H1 (cell line): Measurements from ENCODE around the gene COLQ. TPM values are rescaled to one million over a fixed set of nuclear protein-coding genes. Genes with fewer than 3 reads are reported as not detected.

Source experiments
- CTCF ChIA-PET: fragments of 300-600 bp; sonication (Branson Sonifier 250); formaldehyde crosslinking; loops from one replicate; lab custom pipeline; 2021; ENCODE audit not compliant: partially characterized antibody; lab: Charles Lee
- POLR2A ChIA-PET: fragments of 300-600 bp; sonication (Branson Sonifier 250); formaldehyde crosslinking; loops from one replicate; lab custom pipeline; 2021; ENCODE audit warnings: inconsistent platforms; ENCODE audit not compliant: partially characterized antibody; lab: Charles Lee
- DNase-seq, 2 experiments: peaks; one replicate each; pipeline versions ENCODE4 v3.0.0 to v3.0.0-alpha.2; 2010 to 2022; ENCODE audit warnings: low spot score in 2 of 2, low read depth in 1 of 2, mixed read lengths in 1 of 2
- FAIRE-seq: peaks from 2 replicates; lab custom pipeline; 2011; peaks lifted over from hg19 to GRCh38; lab: Jason Lieb, UNC
- H2AFZ ChIP-seq: 2 replicates; pipeline ENCODE4 v1.8.1; 2012; ENCODE audit warnings: low read length, inconsistent platforms
- H2AK5ac ChIP-seq: 2 replicates; pipeline ENCODE4 v1.6.1; 2013; ENCODE audit warnings: low read depth, low read length
- H2BK120ac ChIP-seq: replicated peaks from 2 replicates; pipeline ENCODE3; 2013; ENCODE audit warnings: low read depth, low read length, inconsistent platforms
- H2BK12ac ChIP-seq: 2 replicates; pipeline ENCODE4 v1.6.1; 2013; ENCODE audit warnings: low read depth, low read length
- H2BK15ac ChIP-seq: 2 replicates; pipeline ENCODE4 v1.6.1; 2013; ENCODE audit warnings: low read length
- H2BK20ac ChIP-seq: 2 replicates; pipeline ENCODE4 v1.6.1; 2013; ENCODE audit warnings: low read length
- H2BK5ac ChIP-seq: 2 replicates; pipeline ENCODE4 v1.6.1; 2013; ENCODE audit warnings: low read depth, low read length
- H3K14ac ChIP-seq: 2 replicates; pipeline ENCODE4 v1.6.1; 2013; ENCODE audit warnings: inconsistent platforms; ENCODE audit not compliant: insufficient read length
- H3K18ac ChIP-seq: 2 replicates; pipeline ENCODE4 v1.6.1; 2013; ENCODE audit warnings: low read length; ENCODE audit errors: extremely low read depth
- H3K23ac ChIP-seq: 2 replicates; pipeline ENCODE4 v1.6.1; 2013; ENCODE audit warnings: inconsistent platforms; ENCODE audit not compliant: insufficient read length
- H3K23me2 ChIP-seq: 2 replicates; pipeline ENCODE4 v1.6.1; 2013; ENCODE audit warnings: low read depth, low read length
- H3K27ac ChIP-seq: 2 replicates; pipeline ENCODE4 v1.6.1; 2011; ENCODE audit warnings: low read depth, low read length, inconsistent platforms
- H3K27me3 ChIP-seq, 4 experiments: replicated peaks in 1 of 4; 1 replicate in 1 of 4; 2 replicates in 3 of 4; pipeline versions ENCODE4 v1.6.1 to v1.8.1; 2011 to 2013; ENCODE audit warnings: low read length in 3 of 4, mild to moderate bottlenecking in 3 of 4, inconsistent platforms in 2 of 4, mixed read lengths in 2 of 4, moderate library complexity in 1 of 4; ENCODE audit not compliant: control insufficient read depth in 3 of 4, insufficient read depth in 3 of 4; ENCODE audit errors: extremely low read depth in 1 of 4
- H3K36me3 ChIP-seq, 4 experiments: 2 replicates each; pipeline versions ENCODE4 v1.6.1 to v1.8.1; 2011 to 2013; ENCODE audit warnings: mild to moderate bottlenecking in 4 of 4, low read length in 3 of 4, moderate library complexity in 2 of 4, control low read depth in 1 of 4, inconsistent platforms in 1 of 4; ENCODE audit not compliant: insufficient read depth in 4 of 4, control insufficient read depth in 2 of 4
- H3K4ac ChIP-seq: replicated peaks from 2 replicates; pipeline ENCODE3; 2013; ENCODE audit warnings: low read length, low read depth, mixed read lengths, inconsistent platforms; ENCODE audit not compliant: insufficient read length
- H3K4me1 ChIP-seq, 4 experiments: replicated peaks in 1 of 4; 1 replicate in 1 of 4; 2 replicates in 3 of 4; pipeline versions ENCODE4 v1.6.1 to v1.8.1; 2011 to 2013; ENCODE audit warnings: low read length in 3 of 4, inconsistent platforms in 2 of 4, mixed read lengths in 1 of 4; ENCODE audit not compliant: insufficient read depth in 4 of 4, control insufficient read depth in 3 of 4
- H3K4me2 ChIP-seq, 2 experiments: 2 replicates each; pipeline versions ENCODE4 v1.6.1 to v1.8.1; 2011 to 2013; ENCODE audit warnings: low read depth in 2 of 2, low read length in 2 of 2, control low read depth in 1 of 2, inconsistent platforms in 1 of 2, mild to moderate bottlenecking in 1 of 2; ENCODE audit not compliant: insufficient read depth in 1 of 2
- H3K4me3 ChIP-seq, 4 experiments: fragments of 200-600, 300-600 bp in 1 of 4; sonication (generic), shearing (Covaris generic), sonication (Bioruptor Twin) in 1 of 4; 2 replicates each; pipeline versions ENCODE4 v1.5.1 to v1.8.1; 2011 to 2016; ENCODE audit warnings: low read length in 4 of 4, low read depth in 3 of 4, control low read depth in 2 of 4, inconsistent platforms in 2 of 4, mild to moderate bottlenecking in 2 of 4, mixed read lengths in 1 of 4, moderate library complexity in 1 of 4; ENCODE audit not compliant: insufficient read depth in 2 of 4; ENCODE audit errors: extremely low read depth in 1 of 4
- H3K56ac ChIP-seq: replicated peaks from 2 replicates; pipeline ENCODE3; 2013; ENCODE audit warnings: low read depth, mild to moderate bottlenecking, mixed read lengths, low read length, inconsistent platforms; ENCODE audit not compliant: insufficient read length
- H3K79me1 ChIP-seq: 2 replicates; pipeline ENCODE4 v1.6.1; 2013; ENCODE audit warnings: low read depth, low read length, control low read depth
- H3K79me2 ChIP-seq, 2 experiments: 2 replicates each; pipeline versions ENCODE4 v1.6.1 to v1.8.1; 2012 to 2013; ENCODE audit warnings: low read length in 2 of 2, mild to moderate bottlenecking in 2 of 2, inconsistent platforms in 1 of 2; ENCODE audit not compliant: insufficient read depth in 2 of 2, control insufficient read depth in 1 of 2
- H3K9ac ChIP-seq, 4 experiments: replicated peaks in 1 of 4; 1 replicate in 1 of 4; 2 replicates in 3 of 4; pipeline versions ENCODE4 v1.6.1 to v1.8.1; 2011 to 2013; ENCODE audit warnings: low read depth in 3 of 4, low read length in 3 of 4, control low read depth in 2 of 4, mild to moderate bottlenecking in 2 of 4, moderate library complexity in 2 of 4, inconsistent platforms in 1 of 4; ENCODE audit errors: extremely low read depth in 1 of 4
- H3K9me3 ChIP-seq, 2 experiments: 2 replicates each; pipeline versions ENCODE4 v1.6.1 to v1.8.1; 2012 to 2013; ENCODE audit warnings: mild to moderate bottlenecking in 2 of 2, moderate library complexity in 2 of 2, control low read depth in 1 of 2, inconsistent platforms in 1 of 2, low read depth in 1 of 2, low read length in 1 of 2, mixed read lengths in 1 of 2; ENCODE audit not compliant: insufficient read depth in 2 of 2
- H4K20me1 ChIP-seq, 2 experiments: replicated peaks in 1 of 2; 2 replicates each; pipeline versions ENCODE3 to v1.8.1; 2011 to 2013; ENCODE audit warnings: inconsistent platforms in 2 of 2, low read length in 2 of 2, mild to moderate bottlenecking in 1 of 2; ENCODE audit not compliant: insufficient read depth in 2 of 2, control insufficient read depth in 1 of 2
- H4K5ac ChIP-seq: 2 replicates; pipeline ENCODE4 v1.6.1; 2013; ENCODE audit warnings: low read length, low read depth, mixed read lengths, inconsistent platforms; ENCODE audit not compliant: insufficient read length
- H4K8ac ChIP-seq: 2 replicates; pipeline ENCODE4 v1.8.0; 2013; ENCODE audit warnings: mild to moderate bottlenecking, moderate library complexity, low read length, inconsistent platforms; ENCODE audit not compliant: insufficient read depth; ENCODE audit errors: extremely low read depth
- H4K91ac ChIP-seq: replicated peaks from 2 replicates; pipeline ENCODE3; 2013; ENCODE audit warnings: low read length, mixed read lengths, inconsistent platforms; ENCODE audit not compliant: insufficient read length
- CTCF ChIP-seq, 3 experiments: IDR thresholded peaks; 1 replicate in 2 of 3; 2 replicates in 1 of 3; pipeline versions ENCODE4 v1.5.1 to v1.6.1; 2011; ENCODE audit warnings: low read length in 3 of 3, mild to moderate bottlenecking in 3 of 3, inconsistent platforms in 2 of 3, low read depth in 1 of 3, moderate library complexity in 1 of 3; ENCODE audit not compliant: insufficient read depth in 1 of 3; ENCODE audit errors: control extremely low read depth in 1 of 3
- WGBS, 2 experiments: shearing (Covaris generic) in 1 of 2; methylation state at CpG; one replicate each; pipeline versions ENCODE4 v1.1.6 to v1.1.7; 2013 to 2015; ENCODE audit warnings: low lambda C conversion rate in 2 of 2, mixed read lengths in 2 of 2, inconsistent platforms in 1 of 2, low coverage in 1 of 2, missing lambda C conversion rate in 1 of 2; ENCODE audit not compliant: insufficient replicate concordance in 2 of 2, insufficient coverage in 1 of 2, insufficient read length in 1 of 2; ENCODE audit errors: extremely low coverage in 1 of 2, missing lambda C conversion rate in 1 of 2; 5-methylcytosine and 5-hydroxymethylcytosine counted together
- polyA plus RNA-seq, 7 experiments: library from polyadenylated mRNA; depleted of rRNA in 3 of 7; stranded (reverse) in 5 of 7; unstranded in 2 of 7; fragments of >200 nt in 5 of 7; fragments of 200-250 nt in 2 of 7; gene quantifications; 1 replicate in 5 of 7; 2 replicates in 1 of 7; 4 replicates in 1 of 7; pipeline versions ENCODE4 v1.2.1 to v1.2.3, GENCODE V29; 2011 to 2013; ENCODE audit warnings: missing spikeins in 2 of 7, mixed read lengths in 2 of 7
- total RNA-seq: library from RNA; stranded (reverse); fragmentation: NEBNext Ultra II Directional; extraction: Animal tissue kit (Norgen Biotek cat#: 25700); gene quantifications from 2 replicates; pipeline ENCODE4 v1.2.1, GENCODE V29; 2021

The COLQ gene
- total and polyA plus RNA-seq, 2 of the 8 experiments (the other 6 are each of a cell fraction or from before 2014, with no cell fraction given): 1.5 to 1.9 TPM

- DNase-seq (no peak), FAIRE-seq (no peak)
- no peaks in the 10 kb centered on the region for H3K23me2 ChIP-seq
- no peak overlapping the region for H3K56ac ChIP-seq
- CTCF ChIA-PET: interaction anchor here (2.8 kb wide), 1 partner anchor 10 kb away, joined by 10 read pairs; no protein-coding TSS in a partner anchor
- WGBS, 2 experiments: 89% methylated on average over 2 of the region's 2 CpGs; no CpG with 5 or more reads in 1 of the 2 experiments
- no peak overlapping the region for H2AK5ac ChIP-seq
- no peak overlapping the region for H3K9ac ChIP-seq
- no peak overlapping the region for H3K18ac ChIP-seq
- H3K79me2 ChIP-seq: no peaks in the 10 kb centered on the region
- no peak overlapping the region for H4K91ac ChIP-seq
- TF ChIP-seq CTCF (IDR thresholded peaks at IDR 0.05; ENCODE audit: control extremely low read depth in 1 of 3, insufficient read depth in 1 of 3, low read depth in 1 of 3, low read length in 3 of 3): no peak
- no peak overlapping the region for H2BK20ac ChIP-seq
- H3K4ac ChIP-seq: no peak overlapping the region
- H3K4me3 ChIP-seq: no peak overlapping the region
- no peak overlapping the region for H4K5ac ChIP-seq
- no peaks in the 10 kb centered on the region for H3K4me1 ChIP-seq
- POLR2A ChIA-PET: no interaction called here
- no peak overlapping the region for H3K4me2 ChIP-seq
- H2AFZ ChIP-seq: no peak overlapping the region
- H3K9me3 ChIP-seq: no peaks in the 10 kb centered on the region
- no peak overlapping the region for H2BK120ac ChIP-seq
- no peak overlapping the region for H2BK5ac ChIP-seq
- no peaks in the 10 kb centered on the region for H3K79me1 ChIP-seq
- H4K20me1 ChIP-seq: no peaks in the 10 kb centered on the region
- no peak overlapping the region for H3K14ac ChIP-seq
- no peaks in the 10 kb centered on the region for H3K36me3 ChIP-seq
- H3K23ac ChIP-seq: no peak overlapping the region
- H2BK15ac ChIP-seq: no peak overlapping the region
- H4K8ac ChIP-seq: no peak overlapping the region
- H3K27ac ChIP-seq: no peak overlapping the region
- no peak overlapping the region for H2BK12ac ChIP-seq
- no peaks in the 10 kb centered on the region for H3K27me3 ChIP-seq
These were observed 15.3 kb upstream of the COLQ start for GRCh38 chr3:15536856-15537255.
